ENCODE measurements around the gene CAPS2. TPM values are rescaled to one million over a fixed set of nuclear protein-coding genes. Genes with fewer than 3 reads are reported as not detected.

The CAPS2 gene
- total and polyA plus RNA-seq, 10 of the 15 experiments (the other 5 are each of a cell fraction or from before 2014, with no cell fraction given): 2.0 to 6.4 (median 4.2) TPM

- TF ChIP-seq CREB1 (IDR thresholded peaks at IDR 0.05; ENCODE audit: low read depth): no peak
- no peak for TF ChIP-seq KDM1A (IDR thresholded peaks at IDR 0.05; ENCODE audit: borderline replicate concordance)
- TF ChIP-seq, protein P1, sequence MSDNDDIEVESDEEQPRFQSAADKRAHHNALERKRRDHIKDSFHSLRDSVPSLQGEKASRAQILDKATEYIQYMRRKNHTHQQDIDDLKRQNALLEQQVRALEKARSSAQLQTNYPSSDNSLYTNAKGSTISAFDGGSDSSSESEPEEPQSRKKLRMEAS (IDR thresholded peaks at IDR 0.05; ENCODE audit: low read depth, low read length): no peak
Observed at GRCh38 chr12:75327642-75328041, 2.5 kb downstream of the CAPS2 start (continued).

- no peak overlapping the region for H3K27ac ChIP-seq (ENCODE audit: control insufficient read depth, insufficient read depth)
- no peaks in the 10 kb centered on the region for H3K36me3 ChIP-seq (ENCODE audit: control insufficient read depth in 2 of 2, insufficient read depth in 2 of 2, low read length in 1 of 2)
- no peaks in the 10 kb centered on the region for H3K27me3 ChIP-seq (replicated peaks in 1 of 2; ENCODE audit: control insufficient read depth in 2 of 2, insufficient read depth in 2 of 2, low read length in 1 of 2)
- no peaks in the 10 kb centered on the region for H4K20me1 ChIP-seq (ENCODE audit: control insufficient read depth, insufficient read depth)
- TF ChIP-seq, protein P2, sequence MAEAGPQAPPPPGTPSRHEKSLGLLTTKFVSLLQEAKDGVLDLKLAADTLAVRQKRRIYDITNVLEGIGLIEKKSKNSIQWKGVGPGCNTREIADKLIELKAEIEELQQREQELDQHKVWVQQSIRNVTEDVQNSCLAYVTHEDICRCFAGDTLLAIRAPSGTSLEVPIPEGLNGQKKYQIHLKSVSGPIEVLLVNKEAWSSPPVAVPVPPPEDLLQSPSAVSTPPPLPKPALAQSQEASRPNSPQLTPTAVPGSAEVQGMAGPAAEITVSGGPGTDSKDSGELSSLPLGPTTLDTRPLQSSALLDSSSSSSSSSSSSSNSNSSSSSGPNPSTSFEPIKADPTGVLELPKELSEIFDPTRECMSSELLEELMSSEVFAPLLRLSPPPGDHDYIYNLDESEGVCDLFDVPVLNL (IDR thresholded peaks at IDR 0.05; ENCODE audit: low read depth, low read length): no peak
- no peak for TF ChIP-seq CHD4 (IDR thresholded peaks at IDR 0.05)
- TF ChIP-seq, protein P3, sequence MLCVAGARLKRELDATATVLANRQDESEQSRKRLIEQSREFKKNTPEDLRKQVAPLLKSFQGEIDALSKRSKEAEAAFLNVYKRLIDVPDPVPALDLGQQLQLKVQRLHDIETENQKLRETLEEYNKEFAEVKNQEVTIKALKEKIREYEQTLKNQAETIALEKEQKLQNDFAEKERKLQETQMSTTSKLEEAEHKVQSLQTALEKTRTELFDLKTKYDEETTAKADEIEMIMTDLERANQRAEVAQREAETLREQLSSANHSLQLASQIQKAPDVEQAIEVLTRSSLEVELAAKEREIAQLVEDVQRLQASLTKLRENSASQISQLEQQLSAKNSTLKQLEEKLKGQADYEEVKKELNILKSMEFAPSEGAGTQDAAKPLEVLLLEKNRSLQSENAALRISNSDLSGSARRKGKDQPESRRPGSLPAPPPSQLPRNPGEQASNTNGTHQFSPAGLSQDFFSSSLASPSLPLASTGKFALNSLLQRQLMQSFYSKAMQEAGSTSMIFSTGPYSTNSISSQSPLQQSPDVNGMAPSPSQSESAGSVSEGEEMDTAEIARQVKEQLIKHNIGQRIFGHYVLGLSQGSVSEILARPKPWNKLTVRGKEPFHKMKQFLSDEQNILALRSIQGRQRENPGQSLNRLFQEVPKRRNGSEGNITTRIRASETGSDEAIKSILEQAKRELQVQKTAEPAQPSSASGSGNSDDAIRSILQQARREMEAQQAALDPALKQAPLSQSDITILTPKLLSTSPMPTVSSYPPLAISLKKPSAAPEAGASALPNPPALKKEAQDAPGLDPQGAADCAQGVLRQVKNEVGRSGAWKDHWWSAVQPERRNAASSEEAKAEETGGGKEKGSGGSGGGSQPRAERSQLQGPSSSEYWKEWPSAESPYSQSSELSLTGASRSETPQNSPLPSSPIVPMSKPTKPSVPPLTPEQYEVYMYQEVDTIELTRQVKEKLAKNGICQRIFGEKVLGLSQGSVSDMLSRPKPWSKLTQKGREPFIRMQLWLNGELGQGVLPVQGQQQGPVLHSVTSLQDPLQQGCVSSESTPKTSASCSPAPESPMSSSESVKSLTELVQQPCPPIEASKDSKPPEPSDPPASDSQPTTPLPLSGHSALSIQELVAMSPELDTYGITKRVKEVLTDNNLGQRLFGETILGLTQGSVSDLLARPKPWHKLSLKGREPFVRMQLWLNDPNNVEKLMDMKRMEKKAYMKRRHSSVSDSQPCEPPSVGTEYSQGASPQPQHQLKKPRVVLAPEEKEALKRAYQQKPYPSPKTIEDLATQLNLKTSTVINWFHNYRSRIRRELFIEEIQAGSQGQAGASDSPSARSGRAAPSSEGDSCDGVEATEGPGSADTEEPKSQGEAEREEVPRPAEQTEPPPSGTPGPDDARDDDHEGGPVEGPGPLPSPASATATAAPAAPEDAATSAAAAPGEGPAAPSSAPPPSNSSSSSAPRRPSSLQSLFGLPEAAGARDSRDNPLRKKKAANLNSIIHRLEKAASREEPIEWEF (IDR thresholded peaks at IDR 0.05; ENCODE audit: insufficient replicate concordance, low read depth, low read length): no peak
- POLR2A ChIA-PET: no interaction called here
- H3K4me2 ChIP-seq (ENCODE audit: control insufficient read depth, insufficient read depth): no peak overlapping the region
- intact Hi-C loops (cut with micrococcal nuclease; ENCODE audit: unreplicated experiment): no loop called here
- DNase-seq (ENCODE audit: low read depth, low spot score) (no peak), FAIRE-seq (no peak), ATAC-seq (no peak)
- CTCF ChIA-PET: no interaction called here
- in situ Hi-C loops (cut with MboI): no loop called here
- no peak overlapping the region for H2AFZ ChIP-seq (ENCODE audit: control insufficient read depth, low read depth, low read length)
- H3K9ac ChIP-seq (ENCODE audit: control insufficient read depth, insufficient read depth, low read length): no peak overlapping the region
- BruUV-seq (replicated peaks): no TSS peak
- SMC1A ChIA-PET (ENCODE audit: uncharacterized antibody, unreplicated experiment): interaction anchor here (1.7 kb wide), 1 partner anchor 72 kb away, joined by 3 read pairs; no protein-coding TSS in a partner anchor
- H3K79me2 ChIP-seq (ENCODE audit: control insufficient read depth, insufficient read depth, low read length): no peaks in the 10 kb centered on the region
- no peak overlapping the region for H3K4me3 ChIP-seq
- WGBS (ENCODE audit: insufficient coverage, insufficient replicate concordance, low lambda C conversion rate, missing lambda C conversion rate): 90% methylated on average over 3 of the region's 3 CpGs
- H3K4me1 ChIP-seq (ENCODE audit: control insufficient read depth, insufficient read depth, low read length): no peaks in the 10 kb centered on the region
- RAD21 ChIA-PET (ENCODE audit: unreplicated experiment): no interaction called here
- H3K9me3 ChIP-seq (replicated peaks; ENCODE audit: control insufficient read depth, insufficient read depth, low read length): no peaks in the 10 kb centered on the region
Observed at GRCh38 chr12:75323663-75324062, 6.5 kb downstream of the CAPS2 start.
